ENCODE measurements around the gene RFC2. TPM values are rescaled to one million over a fixed set of nuclear protein-coding genes. Genes with fewer than 3 reads are reported as not detected.
"Not testable (repeated sequence)": the region's sequence is repeated elsewhere in the genome, so short reads cannot be mapped to it uniquely, and the experiment has no call there.

Gene RFC2
- total RNA-seq, 1 donor from 2014 or later, result 14.5 TPM

DNA sequence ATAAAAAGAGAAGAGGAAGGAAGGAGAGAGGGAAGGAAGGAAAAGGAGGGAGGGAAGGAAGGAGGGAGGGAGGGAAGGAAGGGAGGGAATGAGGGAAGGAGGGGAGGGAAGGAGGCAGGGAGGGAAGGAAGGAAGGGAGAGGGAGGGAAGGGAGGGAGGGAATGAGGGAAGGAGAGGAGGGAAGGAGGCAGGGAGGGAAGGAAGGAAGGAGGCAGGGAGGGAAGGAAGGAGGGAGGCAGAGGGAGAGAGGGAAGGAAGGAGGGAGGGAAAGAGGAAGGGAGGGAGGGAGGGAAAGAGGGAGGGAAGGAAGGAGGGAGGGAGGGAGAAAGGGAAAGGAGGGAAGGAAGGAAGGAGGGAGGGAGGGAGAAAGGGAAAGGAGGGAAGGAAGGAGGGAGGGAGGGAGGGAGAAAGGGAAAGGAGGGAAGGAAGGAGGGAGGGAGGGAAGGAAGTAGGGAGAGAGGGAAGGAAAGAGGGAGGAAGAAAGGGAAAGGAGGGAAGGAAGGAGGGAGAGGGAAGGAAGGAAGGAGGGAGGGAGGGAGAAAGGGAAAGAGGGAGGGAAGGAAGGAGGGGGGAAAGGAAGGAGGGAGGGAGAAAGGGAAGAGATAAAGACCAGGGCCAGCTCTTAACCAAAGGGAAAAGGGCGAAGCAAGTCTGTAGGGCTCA, 50.1 kb downstream of the RFC2 start:
- Histone ChIP-seq H3K27me3 (no peaks in the 10 kb centered on the region), H3K36me3 (no peaks in the 10 kb centered on the region), H3K9me3 (no peaks in the 10 kb centered on the region), H3K27ac (no peak overlapping the region), H3K4me3 (no peak overlapping the region), H3K4me1 (peaks cover 8% of the 10 kb centered on the region)
- intact Hi-C loops (cut with DNase I), result no loop called here
- no peak for DNase-seq (ENCODE audit: extremely low spot score in 2 of 2)
- TF ChIP-seq, protein P1, sequence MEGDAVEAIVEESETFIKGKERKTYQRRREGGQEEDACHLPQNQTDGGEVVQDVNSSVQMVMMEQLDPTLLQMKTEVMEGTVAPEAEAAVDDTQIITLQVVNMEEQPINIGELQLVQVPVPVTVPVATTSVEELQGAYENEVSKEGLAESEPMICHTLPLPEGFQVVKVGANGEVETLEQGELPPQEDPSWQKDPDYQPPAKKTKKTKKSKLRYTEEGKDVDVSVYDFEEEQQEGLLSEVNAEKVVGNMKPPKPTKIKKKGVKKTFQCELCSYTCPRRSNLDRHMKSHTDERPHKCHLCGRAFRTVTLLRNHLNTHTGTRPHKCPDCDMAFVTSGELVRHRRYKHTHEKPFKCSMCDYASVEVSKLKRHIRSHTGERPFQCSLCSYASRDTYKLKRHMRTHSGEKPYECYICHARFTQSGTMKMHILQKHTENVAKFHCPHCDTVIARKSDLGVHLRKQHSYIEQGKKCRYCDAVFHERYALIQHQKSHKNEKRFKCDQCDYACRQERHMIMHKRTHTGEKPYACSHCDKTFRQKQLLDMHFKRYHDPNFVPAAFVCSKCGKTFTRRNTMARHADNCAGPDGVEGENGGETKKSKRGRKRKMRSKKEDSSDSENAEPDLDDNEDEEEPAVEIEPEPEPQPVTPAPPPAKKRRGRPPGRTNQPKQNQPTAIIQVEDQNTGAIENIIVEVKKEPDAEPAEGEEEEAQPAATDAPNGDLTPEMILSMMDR (IDR thresholded peaks at IDR 0.05), result no peak
- TF ChIP-seq POLR2AphosphoS5 (IDR thresholded peaks at IDR 0.05; ENCODE audit: insufficient read depth in 1 of 2, low read depth in 1 of 2), result no peak
- TF ChIP-seq POLR2A (IDR thresholded peaks at IDR 0.05), result no peak

DNA sequence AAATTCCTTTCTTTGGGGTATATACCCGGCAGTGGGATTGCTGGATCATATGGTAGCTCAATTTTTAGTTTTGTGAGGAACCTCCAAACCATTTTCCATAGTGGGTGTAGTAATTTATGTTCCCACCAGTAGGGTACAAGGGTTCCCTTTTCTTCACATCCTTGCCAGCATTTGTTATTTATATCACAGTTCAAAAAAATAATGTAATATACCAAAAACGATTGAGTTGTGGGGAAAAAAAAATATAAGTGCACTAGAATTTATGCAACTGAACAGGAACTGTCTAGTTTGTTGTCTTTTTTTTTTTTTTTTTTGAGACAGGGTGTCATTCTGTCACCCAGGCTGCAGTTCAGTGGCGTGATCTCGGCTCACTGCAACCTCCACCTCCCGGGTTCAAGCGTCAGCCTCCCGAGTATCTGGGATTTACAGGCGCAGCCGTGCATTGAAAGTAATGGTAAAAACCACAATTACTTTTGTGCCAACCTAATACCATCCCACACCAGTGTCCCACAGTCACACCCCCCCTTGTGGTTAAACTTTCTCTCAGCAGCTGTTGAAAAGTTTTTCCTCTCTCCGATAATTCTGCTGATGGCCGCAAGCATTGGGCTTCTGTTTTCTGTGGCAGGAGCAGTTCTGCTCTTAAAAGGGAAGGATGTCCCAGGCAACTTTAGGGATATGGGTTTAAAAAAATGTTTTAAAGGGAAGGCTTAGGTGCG, 51.2 kb downstream of the RFC2 start:
- intact Hi-C loops (cut with DNase I), result no loop called here

DNA sequence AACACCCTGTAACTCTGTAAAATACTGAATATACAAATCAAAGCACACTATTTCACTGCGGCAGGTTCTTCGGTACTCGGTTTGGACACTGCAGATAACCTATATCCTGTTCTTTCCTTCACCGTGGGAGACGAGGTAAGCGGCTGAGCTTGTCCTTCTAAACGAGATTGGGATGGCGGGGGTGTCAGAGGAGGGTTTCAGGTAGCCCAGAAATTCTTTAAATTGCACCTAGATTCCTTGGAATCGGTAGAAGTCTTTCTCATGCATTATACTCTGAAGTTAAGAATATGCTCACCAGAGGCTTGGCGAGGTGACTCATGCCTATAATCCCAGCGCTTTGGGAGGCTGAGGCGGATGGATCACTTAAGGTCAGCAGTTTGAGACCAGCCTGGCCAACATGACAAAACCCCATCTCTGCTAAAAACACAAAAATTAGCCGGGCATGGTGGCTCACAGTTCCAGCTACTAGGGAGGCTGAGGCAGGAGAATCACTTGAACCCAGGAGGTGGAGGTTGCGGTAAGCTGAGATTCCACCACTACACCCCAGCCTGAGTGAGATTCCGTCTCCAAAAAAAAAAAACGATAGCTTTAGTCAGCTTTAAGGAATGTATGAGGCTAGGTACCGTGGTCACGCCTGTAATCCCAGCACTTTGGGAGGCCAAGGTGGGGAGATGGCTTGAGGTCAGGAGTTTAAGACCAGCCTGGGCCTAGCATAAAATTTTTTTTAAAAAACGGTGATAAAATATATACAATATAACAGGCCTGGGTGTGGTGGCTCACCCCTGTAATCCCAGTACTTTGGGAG, 54.4 kb downstream of the RFC2 start:
- no peak for TF ChIP-seq POLR2AphosphoS5 (IDR thresholded peaks at IDR 0.05; ENCODE audit: insufficient read depth in 1 of 2, low read depth in 1 of 2)
- no peak for TF ChIP-seq POLR2A (IDR thresholded peaks at IDR 0.05)
- TF ChIP-seq, protein P1 (IDR thresholded peaks at IDR 0.05), result no peak
- intact Hi-C loops (cut with DNase I), result no loop called here
- no peak for DNase-seq (ENCODE audit: extremely low spot score in 2 of 2)

More for the DNA sequence above, 51.2 kb downstream of the RFC2 start:
- H3K9me3 ChIP-seq, result no peaks in the 10 kb centered on the region
- H3K27me3 ChIP-seq, result no peaks in the 10 kb centered on the region
- H3K4me3 ChIP-seq, result no peak overlapping the region
- TF ChIP-seq POLR2AphosphoS5 (IDR thresholded peaks at IDR 0.05; ENCODE audit: insufficient read depth in 1 of 2, low read depth in 1 of 2) (no peak), POLR2A (IDR thresholded peaks at IDR 0.05) (no peak)
- TF ChIP-seq, protein P1 (IDR thresholded peaks at IDR 0.05), result no peak
- DNase-seq (ENCODE audit: extremely low spot score in 2 of 2), result no peak
- H3K36me3 ChIP-seq, result no peaks in the 10 kb centered on the region
- H3K4me1 ChIP-seq, result peaks cover 8% of the 10 kb centered on the region
- no peak overlapping the region for H3K27ac ChIP-seq

DNA sequence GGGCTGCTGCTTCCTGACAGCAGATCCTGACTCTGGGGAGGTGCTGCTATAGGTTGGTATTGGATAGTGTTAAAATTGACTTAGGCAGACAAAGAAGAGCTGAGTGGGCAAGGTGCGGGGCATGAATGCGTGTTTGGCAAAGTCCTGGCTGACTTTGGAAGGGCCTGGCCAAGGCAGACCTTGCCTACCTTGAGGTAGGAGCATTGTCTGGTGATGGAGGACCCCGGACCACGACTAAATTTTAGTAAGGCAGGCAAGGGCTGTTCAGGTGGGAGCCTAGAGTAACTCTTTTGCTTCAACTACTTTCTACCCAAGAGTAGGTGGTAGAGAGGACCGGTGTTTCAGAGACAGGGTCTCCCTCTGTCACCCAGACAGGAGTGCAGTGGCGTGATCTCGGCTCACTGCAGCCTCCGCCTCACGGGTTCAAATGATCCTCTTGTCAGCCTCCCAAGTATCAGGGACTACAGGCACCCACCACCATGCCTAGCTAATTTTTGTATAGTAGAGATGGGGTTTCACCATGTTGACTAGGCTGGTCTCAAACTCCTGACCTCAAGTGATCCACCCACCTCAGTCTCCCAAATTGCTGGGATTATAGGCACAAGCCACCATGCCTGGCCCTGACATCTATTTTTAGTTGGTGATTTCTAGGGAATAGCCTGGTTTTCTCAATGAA, 56.6 kb downstream of the RFC2 start:
- Histone ChIP-seq H3K4me3 (no peak overlapping the region), H3K9me3 (no peaks in the 10 kb centered on the region), H3K4me1 (no peaks in the 10 kb centered on the region), H3K27ac (no peak overlapping the region), H3K27me3 (no peaks in the 10 kb centered on the region), H3K36me3 (peaks cover 0 to 34% of the 10 kb centered on the region in 2 donors)
- DNase-seq (ENCODE audit: extremely low spot score in 2 of 2), result no peak
- TF ChIP-seq POLR2A (IDR thresholded peaks at IDR 0.05), result no peak
- TF ChIP-seq, protein P1 (IDR thresholded peaks at IDR 0.05), result no peak
- no peak for TF ChIP-seq POLR2AphosphoS5 (IDR thresholded peaks at IDR 0.05; ENCODE audit: insufficient read depth in 1 of 2, low read depth in 1 of 2)
- intact Hi-C loops (cut with DNase I), result no loop called here

More for the DNA sequence above, 54.4 kb downstream of the RFC2 start:
- Histone ChIP-seq H3K9me3 (no peaks in the 10 kb centered on the region), H3K4me1 (no peaks in the 10 kb centered on the region), H3K4me3 (no peak overlapping the region), H3K27ac (no peak overlapping the region), H3K27me3 (no peaks in the 10 kb centered on the region), H3K36me3 (peaks cover 0 to 12% of the 10 kb centered on the region in 2 donors)

DNA sequence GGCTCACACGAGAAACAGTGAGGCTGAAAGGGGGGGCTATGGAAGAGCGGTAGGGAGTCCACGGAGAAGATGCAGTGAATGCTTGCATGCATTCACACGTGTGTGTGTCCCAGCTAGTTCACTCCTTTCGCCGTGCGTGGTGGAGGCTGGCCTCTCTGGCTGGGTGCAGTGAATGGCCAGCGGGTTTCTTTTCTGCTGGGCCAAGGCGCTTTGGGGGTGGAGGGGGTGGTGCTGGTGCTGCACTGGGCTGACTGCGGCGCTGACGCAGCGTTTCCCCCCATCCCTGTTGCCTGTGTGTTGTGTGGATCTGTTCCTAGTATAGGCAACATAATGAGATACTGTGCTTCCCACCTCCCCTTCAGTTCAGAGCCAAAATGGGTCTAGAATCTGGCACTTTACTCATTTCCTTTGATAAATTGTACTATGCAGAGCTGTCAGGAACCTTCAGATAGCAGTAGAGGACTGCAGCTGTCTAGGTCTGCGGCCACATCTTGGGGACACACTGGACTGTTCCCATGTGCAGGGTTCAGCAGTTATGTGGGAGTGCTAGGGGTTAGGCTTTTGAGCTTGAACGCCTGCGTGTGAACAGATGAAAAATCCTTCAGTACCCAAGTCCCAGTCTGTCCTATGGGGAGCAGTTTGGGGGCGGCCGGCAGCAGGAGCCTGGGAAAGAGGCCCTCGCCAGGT, 58.1 kb downstream of the RFC2 start:
- intact Hi-C loops (cut with DNase I); H3K4me3 ChIP-seq; H3K9me3 ChIP-seq; H3K4me1 ChIP-seq; H3K27ac ChIP-seq; H3K27me3 ChIP-seq; DNase-seq (ENCODE audit: extremely low spot score in 2 of 2): not testable (repeated sequence)
- peaks cover 0 to 47% of the 10 kb centered on the region in 2 donors for H3K36me3 ChIP-seq

DNA sequence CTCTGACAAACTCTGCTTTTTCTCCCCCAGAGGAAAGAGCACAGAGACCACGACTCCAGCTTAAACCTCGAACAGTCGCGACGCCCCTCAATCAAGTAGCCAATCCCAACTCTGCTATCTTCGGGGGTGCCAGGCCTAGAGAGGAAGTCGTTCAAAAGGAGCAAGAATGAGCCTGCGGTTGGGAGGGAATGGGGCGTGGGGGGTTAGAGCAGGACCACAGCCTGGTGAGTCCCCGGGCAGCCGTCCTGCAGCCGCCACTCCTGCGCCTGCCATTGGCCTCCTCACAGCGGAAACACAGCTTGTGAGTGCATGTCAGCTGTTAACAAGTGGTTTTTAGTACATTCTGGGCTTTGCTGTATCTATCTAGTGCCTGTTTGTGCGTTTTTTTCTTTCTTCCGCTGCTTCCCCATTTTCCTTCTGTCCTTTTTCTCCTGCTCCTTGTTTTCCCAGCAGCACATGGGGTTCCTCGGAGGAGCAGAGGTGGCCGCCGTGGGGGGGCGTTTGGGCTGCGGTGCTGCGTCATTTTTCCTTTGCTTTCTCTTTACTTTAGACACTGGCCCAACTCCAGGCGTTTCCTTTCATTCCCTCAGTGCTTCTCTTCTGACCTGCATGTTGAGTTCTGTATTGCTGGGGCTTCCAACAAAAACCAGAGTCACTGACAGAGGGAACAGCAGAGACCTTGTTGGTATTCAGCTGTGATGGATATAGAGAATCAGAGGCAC, 58.9 kb downstream of the RFC2 start:
- H3K27me3 ChIP-seq; H3K4me3 ChIP-seq; H3K27ac ChIP-seq; H3K4me1 ChIP-seq; intact Hi-C loops (cut with DNase I); H3K9me3 ChIP-seq; DNase-seq (ENCODE audit: extremely low spot score in 2 of 2): not testable (repeated sequence)
- H3K36me3 ChIP-seq, result peaks cover 0 to 55% of the 10 kb centered on the region in 2 donors

All from vagina (tissue), 2 donors.